ENCODE measurements around the gene ASTN2.

The ASTN2 gene

GRCh38 chr9:116504081-116504480 lies 910.8 kb downstream of the ASTN2 start:
- in situ Hi-C loops (cut with MboI; ENCODE audit: low sequenced_read_pairs), result no loop called here

GRCh38 chr9:116502746-116503145 lies 912.1 kb downstream of the ASTN2 start:
- in situ Hi-C loops (cut with MboI; ENCODE audit: low sequenced_read_pairs), result no loop called here

GRCh38 chr9:116501871-116502270 lies 913.0 kb downstream of the ASTN2 start:
- in situ Hi-C loops (cut with MboI; ENCODE audit: low sequenced_read_pairs), result no loop called here

- in situ Hi-C loops (cut with MboI; ENCODE audit: low sequenced_read_pairs), result no loop called here
Observed at GRCh38 chr9:116499986-116500871, 914.6 kb downstream of the ASTN2 start.

GRCh38 chr9:116499434-116499833 lies 915.4 kb downstream of the ASTN2 start:
- in situ Hi-C loops (cut with MboI; ENCODE audit: low sequenced_read_pairs), result no loop called here

GRCh38 chr9:116497095-116497890 lies 917.6 kb downstream of the ASTN2 start:
- in situ Hi-C loops (cut with MboI; ENCODE audit: low sequenced_read_pairs), result no loop called here

- in situ Hi-C loops (cut with MboI; ENCODE audit: low sequenced_read_pairs), result no loop called here
Observed at GRCh38 chr9:116496167-116496566, 918.7 kb downstream of the ASTN2 start.

- in situ Hi-C loops (cut with MboI; ENCODE audit: low sequenced_read_pairs), result no loop called here
Observed at GRCh38 chr9:116495725-116496124, 919.1 kb downstream of the ASTN2 start.

- in situ Hi-C loops (cut with MboI; ENCODE audit: low sequenced_read_pairs), result no loop called here
Observed at GRCh38 chr9:116494815-116495634, 919.8 kb downstream of the ASTN2 start.

- in situ Hi-C loops (cut with MboI; ENCODE audit: low sequenced_read_pairs), result no loop called here
Observed at GRCh38 chr9:116493183-116493860, 921.5 kb downstream of the ASTN2 start.

GRCh38 chr9:116491659-116492058 lies 923.2 kb downstream of the ASTN2 start:
- in situ Hi-C loops (cut with MboI; ENCODE audit: low sequenced_read_pairs), result no loop called here

- in situ Hi-C loops (cut with MboI; ENCODE audit: low sequenced_read_pairs), result no loop called here
Observed at GRCh38 chr9:116491219-116491618, 923.6 kb downstream of the ASTN2 start.

GRCh38 chr9:116490321-116490720 lies 924.5 kb downstream of the ASTN2 start:
- in situ Hi-C loops (cut with MboI; ENCODE audit: low sequenced_read_pairs), result no loop called here

GRCh38 chr9:116488373-116488772 lies 926.5 kb downstream of the ASTN2 start:
- in situ Hi-C loops (cut with MboI; ENCODE audit: low sequenced_read_pairs), result no loop called here

- in situ Hi-C loops (cut with MboI; ENCODE audit: low sequenced_read_pairs), result no loop called here
Observed at GRCh38 chr9:116484492-116485061, 930.3 kb downstream of the ASTN2 start.

GRCh38 chr9:116483622-116484491 lies 931.0 kb downstream of the ASTN2 start:
- in situ Hi-C loops (cut with MboI; ENCODE audit: low sequenced_read_pairs), result no loop called here

- in situ Hi-C loops (cut with MboI; ENCODE audit: low sequenced_read_pairs), result no loop called here
Observed at GRCh38 chr9:116482740-116483139, 932.1 kb downstream of the ASTN2 start.

GRCh38 chr9:116480700-116481099 lies 934.2 kb downstream of the ASTN2 start:
- in situ Hi-C loops (cut with MboI; ENCODE audit: low sequenced_read_pairs), result no loop called here

GRCh38 chr9:116479967-116480366 lies 934.9 kb downstream of the ASTN2 start:
- in situ Hi-C loops (cut with MboI; ENCODE audit: low sequenced_read_pairs), result no loop called here
